HepG2 (cell line): ENCODE results near the gene AP1S3. TPM values are rescaled to one million over a fixed set of nuclear protein-coding genes. Genes with fewer than 3 reads are reported as not detected.
A peak's percentile ranks its signal among the peaks of the same experiment; 100 is the strongest.

ENCODE experiments used
- ATAC-seq: fragments of 200-7000 bp; cut with Tn5 transposase; 3 replicates; pipeline ENCODE4 v1.9.1; 2020; ENCODE audit warnings: mild to moderate bottlenecking, moderate library complexity
- BruUV-seq: library from RNA; stranded (reverse); fragments of 400-500 nt; replicated peaks from 2 replicates; lab custom pipeline; 2021; lab: Mats Ljungman, UMichigan
- CTCF ChIA-PET: fragments of 300-600 bp; formaldehyde crosslinking; extraction: SDS; loops from one replicate; lab custom pipeline; 2021; ENCODE audit warnings: low total read pairs, inconsistent platforms, low intra/inter-chr PET ratio; lab: Yijun Ruan, JAX
- POLR2A ChIA-PET: fragments of 350-600 bp; sonication (Branson Sonifier 250); formaldehyde crosslinking; loops from one replicate; lab custom pipeline; 2020; ENCODE audit warnings: antibody characterized with exemption, inconsistent platforms; lab: Yijun Ruan, JAX
- DNase-seq: peaks from one replicate; pipeline ENCODE4 v3.0.0-alpha.2; 2015; ENCODE audit warnings: low spot score
- FAIRE-seq: peaks from 3 replicates; lab custom pipeline; 2011; peaks lifted over from hg19 to GRCh38; lab: Jason Lieb, UNC
- H2AFZ ChIP-seq: one replicate; pipeline ENCODE4 v1.6.1; 2011; ENCODE audit warnings: low read length, inconsistent platforms
- H3K27ac ChIP-seq: fragments of 300-600 bp; 3 replicates; pipeline ENCODE4 v1.8.0; 2011; ENCODE audit warnings: mixed run types, mild to moderate bottlenecking, mixed read lengths, low read length, inconsistent platforms; ENCODE audit not compliant: insufficient read depth; ENCODE audit errors: extremely low read length
- H3K27me3 ChIP-seq, 2 experiments: fragments of 200-600 bp in 1 of 2; 2 replicates in 1 of 2; 3 replicates in 1 of 2; pipeline versions ENCODE4 v1.6.0 to v1.8.0; 2011; ENCODE audit warnings: low read length in 2 of 2, mild to moderate bottlenecking in 2 of 2, moderate library complexity in 2 of 2, inconsistent platforms in 1 of 2; ENCODE audit not compliant: insufficient read depth in 2 of 2, control insufficient read depth in 1 of 2
- H3K36me3 ChIP-seq, 2 experiments: fragments of 200-600 bp in 1 of 2; replicated peaks in 1 of 2; 2 replicates in 1 of 2; 3 replicates in 1 of 2; pipeline versions ENCODE4 v1.5.1 to v1.8.0; 2011; ENCODE audit warnings: low read length in 2 of 2, inconsistent platforms in 1 of 2; ENCODE audit not compliant: insufficient read depth in 2 of 2, control insufficient read depth in 1 of 2
- H3K4me1 ChIP-seq: 2 replicates; pipeline ENCODE4 v1.5.1; 2012; ENCODE audit warnings: low read length, inconsistent platforms; ENCODE audit not compliant: insufficient read depth
- H3K4me2 ChIP-seq: 2 replicates; pipeline ENCODE4 v1.6.0; 2011; ENCODE audit warnings: low read depth, low read length, inconsistent platforms
- H3K4me3 ChIP-seq, 3 experiments: fragments of 200-600 bp in 1 of 3; sonication (generic), shearing (Covaris generic) in 1 of 3; replicated peaks in 1 of 3; 2 replicates each; pipeline ENCODE4 v1.5.1; 2011 to 2016; ENCODE audit warnings: low read length in 3 of 3, inconsistent platforms in 2 of 3, low read depth in 2 of 3, mild to moderate bottlenecking in 2 of 3, control low read depth in 1 of 3, mixed read lengths in 1 of 3; ENCODE audit not compliant: insufficient read depth in 1 of 3
- H3K79me2 ChIP-seq: one replicate; pipeline ENCODE4 v1.6.1; 2011; ENCODE audit warnings: low read length, inconsistent platforms; ENCODE audit not compliant: insufficient read depth
- H3K9ac ChIP-seq: 2 replicates; pipeline ENCODE4 v1.6.0; 2011; ENCODE audit warnings: mild to moderate bottlenecking, low read depth, low read length, inconsistent platforms; ENCODE audit not compliant: insufficient read depth
- H3K9me3 ChIP-seq: 2 replicates; pipeline ENCODE4 v1.5.1; 2012; ENCODE audit warnings: mild to moderate bottlenecking, low read length
- H4K20me1 ChIP-seq: 2 replicates; pipeline ENCODE4 v1.6.0; 2011; ENCODE audit warnings: inconsistent platforms, mild to moderate bottlenecking, low read length, moderate library complexity; ENCODE audit not compliant: insufficient read depth
- AHDC1 ChIP-seq: sonication (generic); formaldehyde crosslinking; IDR thresholded peaks from 2 replicates; pipeline ENCODE4 v1.5.1; 2020; ENCODE audit warnings: mild to moderate bottlenecking, missing genetic modification reagents, borderline replicate concordance
- ARID4A ChIP-seq: sonication (generic); formaldehyde crosslinking; IDR thresholded peaks from 2 replicates; pipeline ENCODE4 v1.5.0; 2020; ENCODE audit warnings: mild to moderate bottlenecking, missing genetic modification reagents, borderline replicate concordance
- ATF7 ChIP-seq, 2 experiments: fragments of 450-650 bp in 1 of 2; sonication (generic) in 1 of 2; formaldehyde crosslinking in 1 of 2; IDR thresholded peaks; 2 replicates each; pipeline versions ENCODE4 v1.4.0 to v1.6.1; 2016 to 2020; ENCODE audit warnings: antibody characterized with exemption in 1 of 2, mild to moderate bottlenecking in 1 of 2, missing genetic modification reagents in 1 of 2
- MAF1 ChIP-seq: sonication (generic); formaldehyde crosslinking; IDR thresholded peaks from 2 replicates; pipeline ENCODE4 v1.5.0; 2020; ENCODE audit warnings: missing genetic modification reagents, borderline replicate concordance
- REL ChIP-seq: sonication (generic); formaldehyde crosslinking; conservative IDR thresholded peaks from 2 replicates; pipeline ENCODE4 v1.8.0; 2022; ENCODE audit warnings: mild to moderate bottlenecking, missing genetic modification reagents, moderate library complexity
- ZNF280D ChIP-seq: sonication (generic); formaldehyde crosslinking; IDR thresholded peaks from 2 replicates; pipeline ENCODE4 v1.5.1; 2020; ENCODE audit warnings: mild to moderate bottlenecking, missing genetic modification reagents
- ZNF75D ChIP-seq: sonication (generic); formaldehyde crosslinking; IDR thresholded peaks from 2 replicates; pipeline ENCODE4 v1.8.1; 2023; ENCODE audit warnings: missing genetic modification reagents, mild to moderate bottlenecking, borderline replicate concordance
- WGBS: methylation state at CpG from one replicate; pipeline ENCODE4 v1.1.6; 2017; ENCODE audit warnings: low lambda C conversion rate; 5-methylcytosine and 5-hydroxymethylcytosine counted together
- in situ Hi-C: cut with HindIII; loops from 2 replicates; pipeline ENCODE4 v1.10.0; 2017; ENCODE audit warnings: low pct_unique_long_range_greater_than_20kb; ENCODE audit not compliant: extremely low pct_ligation_motif_present
- intact Hi-C: fragments of 100-400 bp; cut with micrococcal nuclease; formaldehyde crosslinking; loops from one replicate; pipeline ENCODE4 v1.10.0; 2022; ENCODE audit not compliant: unreplicated experiment
- polyA plus RNA-seq, 8 experiments: library from polyadenylated mRNA; depleted of rRNA in 3 of 8; stranded (reverse) in 7 of 8; unstranded in 1 of 8; fragments of >200 nt; fragmentation: Illumina TruSeq in 4 of 8; extraction: Trizol in 4 of 8; gene quantifications; 2 replicates each; pipeline versions ENCODE4 v1.2.1 to v1.2.3, GENCODE V29; 2011 to 2016; ENCODE audit warnings: low read depth in 4 of 8, missing spikeins in 1 of 8, mixed read lengths in 1 of 8; ENCODE audit not compliant: insufficient read depth in 1 of 8
- total RNA-seq, 5 experiments: library from RNA; depleted of rRNA; stranded (reverse); fragments of >200 nt; fragmentation: Illumina TruSeq; extraction: Trizol; gene quantifications; 2 replicates each; pipeline ENCODE4 v1.2.3, GENCODE V29; 2016; ENCODE audit warnings: low read depth in 1 of 5

AP1S3 gene
- total and polyA plus RNA-seq, 2 of the 13 experiments (the other 11 are each of a cell fraction or from before 2014, with no cell fraction given): 3.0 to 16.3 TPM

GRCh38 chr2:223847410-223847809, 10.0 kb upstream of the AP1S3 start (continued):
- TF ChIP-seq ZNF75D (no peak), MAF1 (CRISPR knock-in tag) (no peak), ZNF280D (CRISPR knock-in tag) (no peak), REL (no peak)

- 97% methylated on average over 1 of the region's 1 CpG for WGBS
- CTCF ChIA-PET: no interaction called here
- H3K4me2 ChIP-seq: no peak overlapping the region
- H3K27me3 ChIP-seq: no peaks in the 10 kb centered on the region
- H4K20me1 ChIP-seq: no peaks in the 10 kb centered on the region
- in situ Hi-C loops: no loop called here
- no peak for DNase-seq
- H2AFZ ChIP-seq: no peak overlapping the region
- H3K9ac ChIP-seq: no peak overlapping the region
- no peaks in the 10 kb centered on the region for H3K4me1 ChIP-seq
- H3K27ac ChIP-seq: no peak overlapping the region
- POLR2A ChIA-PET: no interaction called here
- no peaks in the 10 kb centered on the region for H3K9me3 ChIP-seq
- no TSS peak for BruUV-seq
- H3K79me2 ChIP-seq: no peaks in the 10 kb centered on the region
- H3K36me3 ChIP-seq: no peaks in the 10 kb centered on the region
- intact Hi-C loops: no loop called here
- FAIRE-seq: no peak
- H3K4me3 ChIP-seq: no peak overlapping the region
- no peak for ATAC-seq
- no peak for TF ChIP-seq AHDC1 (CRISPR knock-in tag)
- TF ChIP-seq ARID4A (CRISPR knock-in tag): no peak
- TF ChIP-seq ATF7 (IDR thresholded peaks at IDR 0.05): 0 out of 2 replicates have a peak, but pooled peaks have one; percentile 17
- no peak for TF ChIP-seq ATF7 (CRISPR knock-in tag; IDR thresholded peaks at IDR 0.05)
Measured at GRCh38 chr2:223846515-223846914, 9.1 kb upstream of the AP1S3 start.
